ENCODE measurements around the gene CASZ1. TPM values are rescaled to one million over a fixed set of nuclear protein-coding genes. Genes with fewer than 3 reads are reported as not detected.

The CASZ1 gene
- total and polyA plus RNA-seq, 9 of the 15 experiments (the other 6 are each of a cell fraction or from before 2014, with no cell fraction given): 0.01 to 4.0 (median 0.76) TPM; not detected in 1

DNA sequence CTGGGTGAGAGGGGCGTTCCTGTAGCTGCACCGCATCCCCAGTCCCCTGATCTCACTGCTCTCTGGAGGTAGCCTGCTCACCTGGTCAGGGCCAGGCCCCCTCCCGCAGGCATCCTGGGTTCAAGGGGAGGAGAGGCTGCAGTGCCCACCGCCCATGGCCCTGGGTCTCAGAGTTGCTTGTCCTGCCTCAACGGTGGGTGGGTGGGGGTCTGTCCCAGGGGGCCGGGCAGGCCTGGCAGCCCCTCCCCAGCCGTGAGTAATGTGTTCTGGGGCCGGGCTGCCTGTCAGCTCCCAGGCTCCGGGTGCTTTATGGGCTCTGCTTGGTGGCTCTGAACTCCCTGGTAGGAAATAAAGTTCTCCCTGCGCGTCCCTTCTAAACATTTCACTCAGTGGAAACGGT, 126.9 kb downstream of the CASZ1 start (continued):
- TF ChIP-seq ATF1 (CRISPR knock-in tag; IDR thresholded peaks at IDR 0.05) (no peak), ATF1 (tag; IDR thresholded peaks at IDR 0.05) (no peak)

DNA sequence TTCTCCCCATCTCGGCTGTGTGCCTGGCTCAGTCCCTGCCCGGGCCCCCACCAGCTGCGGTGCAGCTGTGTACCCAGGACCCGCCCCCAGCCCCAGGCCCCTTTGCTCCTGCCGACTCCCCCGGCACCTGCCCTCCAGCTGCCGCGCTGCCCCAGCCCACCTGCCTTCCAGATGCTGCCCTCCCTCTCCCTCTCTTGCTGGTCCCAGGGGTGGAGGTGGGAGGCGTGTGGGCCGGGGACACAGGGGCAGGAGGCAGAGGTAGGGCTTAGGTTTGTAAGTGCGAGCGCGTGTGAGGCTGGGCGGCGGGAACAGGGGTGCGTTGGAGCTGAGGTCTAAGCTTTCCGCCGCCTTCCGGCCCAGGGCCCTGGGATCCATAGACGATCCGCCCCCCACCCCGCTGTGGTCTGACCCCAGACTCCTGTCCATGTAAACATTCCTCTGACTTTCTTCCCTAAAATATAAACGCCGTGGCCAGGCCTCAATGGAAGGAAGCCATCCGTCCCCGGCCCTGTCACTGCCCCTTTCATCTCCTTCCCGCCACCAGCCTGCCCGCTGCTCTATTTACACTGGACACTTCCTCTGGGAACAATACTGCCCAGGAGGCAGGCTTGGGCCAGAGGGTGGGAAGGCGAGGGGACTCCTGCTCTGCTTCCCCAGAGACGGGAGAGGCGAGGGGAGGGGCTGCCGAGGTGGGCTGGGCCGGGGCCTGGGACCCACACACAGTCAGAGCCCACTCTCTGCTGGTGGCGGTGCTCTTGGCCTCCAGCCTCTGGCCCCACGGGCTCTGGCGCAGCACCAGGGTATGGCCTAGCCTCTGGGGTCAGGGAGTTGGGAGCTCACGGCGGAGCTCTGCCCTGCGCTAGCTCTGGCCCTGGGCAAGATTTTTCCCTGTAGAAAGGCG, 128.3 kb downstream of the CASZ1 start:
- H3K9me3 ChIP-seq (replicated peaks; ENCODE audit: control insufficient read depth, insufficient read depth, low read depth, low read length): no peaks in the 10 kb centered on the region
- H2AFZ ChIP-seq (ENCODE audit: low read depth, low read length): no peak overlapping the region
- DNase-seq (ENCODE audit: extremely low read depth in 1 of 4, low spot score in 3 of 4): no peak
- intact Hi-C loops (cut with micrococcal nuclease) (no loop called here), in situ Hi-C loops (cut with MboI) (no loop called here)
- no peak overlapping the region for H3K4me3 ChIP-seq
- POLR2A ChIA-PET: interaction anchor here (0.9 kb wide), 1 partner anchor 9 kb away, joined by 3 read pairs; no protein-coding TSS in a partner anchor
- H3K36me3 ChIP-seq (ENCODE audit: control insufficient read depth, insufficient read depth, low read length): no peaks in the 10 kb centered on the region
- no TSS peak for BruUV-seq (replicated peaks)
- no peak overlapping the region for H3K27ac ChIP-seq (ENCODE audit: extremely low read depth, low read depth, low read length)
- peak overlapping the region in 1 of 2 experiments; percentile 52; a peak in 1 of 4 replicates for H3K9ac ChIP-seq (ENCODE audit: insufficient read depth in 1 of 2, low read depth in 2 of 2, low read length in 2 of 2)
- no peak overlapping the region for H3K4me2 ChIP-seq (ENCODE audit: insufficient read depth, low read length)
- no peaks in the 10 kb centered on the region for H3K9me1 ChIP-seq (ENCODE audit: control insufficient read depth, insufficient read depth, low read length)
- TF ChIP-seq, protein P1, sequence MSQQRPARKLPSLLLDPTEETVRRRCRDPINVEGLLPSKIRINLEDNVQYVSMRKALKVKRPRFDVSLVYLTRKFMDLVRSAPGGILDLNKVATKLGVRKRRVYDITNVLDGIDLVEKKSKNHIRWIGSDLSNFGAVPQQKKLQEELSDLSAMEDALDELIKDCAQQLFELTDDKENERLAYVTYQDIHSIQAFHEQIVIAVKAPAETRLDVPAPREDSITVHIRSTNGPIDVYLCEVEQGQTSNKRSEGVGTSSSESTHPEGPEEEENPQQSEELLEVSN (IDR thresholded peaks at IDR 0.05; ENCODE audit: borderline replicate concordance in 1 of 2, extremely low read depth in 1 of 2, insufficient read depth in 1 of 2, insufficient read length in 1 of 2, low read depth in 1 of 2, low read length in 1 of 2, poor library complexity in 1 of 2, severe bottlenecking in 1 of 2): peak in 1 of 2 experiments; percentile 10
- TF ChIP-seq NR2C2 (CRISPR knock-in tag; IDR thresholded peaks at IDR 0.05): no peak
- no peak for TF ChIP-seq NR2C2 (tag; IDR thresholded peaks at IDR 0.05)
- no peak for TF ChIP-seq HCFC1 (IDR thresholded peaks at IDR 0.05; ENCODE audit: low read depth, low read length)
- no peak for TF ChIP-seq ZSCAN32 (CRISPR knock-in tag; IDR thresholded peaks at IDR 0.05)
- no peak for TF ChIP-seq CCAR2 (IDR thresholded peaks at IDR 0.05; ENCODE audit: low read depth, low read length)
- ATAC-seq: no peak
- peaks cover 0 to 46% of the 10 kb centered on the region in 2 experiments; a peak in 2 of 5 replicates for H3K4me1 ChIP-seq (replicated peaks in 1 of 2; ENCODE audit: control insufficient read depth in 2 of 2, insufficient read depth in 2 of 2, low read length in 2 of 2)
- H3K79me2 ChIP-seq (ENCODE audit: control insufficient read depth, insufficient read depth, low read length): no peaks in the 10 kb centered on the region
- FAIRE-seq: no peak
- peaks cover 33% of the 10 kb centered on the region for H4K20me1 ChIP-seq (replicated peaks; ENCODE audit: control insufficient read depth, insufficient read depth, low read length)
- CTCF ChIA-PET (ENCODE audit: low intra/inter-chr PET ratio): no interaction called here
- 12% methylated on average over 38 of the region's 40 CpGs for WGBS (ENCODE audit: insufficient coverage, low coverage, missing lambda C conversion rate)
- peaks cover 69 to 90% of the 10 kb centered on the region in 2 experiments for H3K27me3 ChIP-seq (ENCODE audit: control insufficient read depth in 2 of 2, insufficient read depth in 2 of 2, low read length in 2 of 2)
